Measurements from ENCODE around the gene PPP6R3.

Gene PPP6R3

GRCh38 chr11:68641880-68642279 lies 181.3 kb downstream of the PPP6R3 start:
- in situ Hi-C loops (cut with MboI; ENCODE audit: low sequenced_read_pairs), result loop anchor here (25.0 kb wide), 1 partner anchor 445 kb away; no protein-coding TSS in a partner anchor

GRCh38 chr11:68643585-68643984 lies 183.0 kb downstream of the PPP6R3 start:
- in situ Hi-C loops (cut with MboI; ENCODE audit: low sequenced_read_pairs), result loop anchor here (25.0 kb wide), 1 partner anchor 444 kb away; no protein-coding TSS in a partner anchor

- in situ Hi-C loops (cut with MboI; ENCODE audit: low sequenced_read_pairs), result loop anchor here (25.0 kb wide), 1 partner anchor 440 kb away; no protein-coding TSS in a partner anchor
These were observed 186.3 kb downstream of the PPP6R3 start for GRCh38 chr11:68646832-68647231.

- in situ Hi-C loops (cut with MboI; ENCODE audit: low sequenced_read_pairs), result loop anchor here (25.0 kb wide), 1 partner anchor 437 kb away; no protein-coding TSS in a partner anchor
These were observed 189.5 kb downstream of the PPP6R3 start for GRCh38 chr11:68649851-68650555.

- in situ Hi-C loops (cut with MboI; ENCODE audit: low sequenced_read_pairs), result no loop called here
These were observed 190.2 kb downstream of the PPP6R3 start for GRCh38 chr11:68650801-68651200.

- in situ Hi-C loops (cut with MboI; ENCODE audit: low sequenced_read_pairs), result no loop called here
These were observed 190.8 kb downstream of the PPP6R3 start for GRCh38 chr11:68651208-68651984.

- in situ Hi-C loops (cut with MboI; ENCODE audit: low sequenced_read_pairs), result no loop called here
These were observed 191.6 kb downstream of the PPP6R3 start for GRCh38 chr11:68651985-68652682.

GRCh38 chr11:68652683-68653156 lies 192.2 kb downstream of the PPP6R3 start:
- in situ Hi-C loops (cut with MboI; ENCODE audit: low sequenced_read_pairs), result no loop called here

- in situ Hi-C loops (cut with MboI; ENCODE audit: low sequenced_read_pairs), result no loop called here
These were observed 193.2 kb downstream of the PPP6R3 start for GRCh38 chr11:68653486-68654430.

- in situ Hi-C loops (cut with MboI; ENCODE audit: low sequenced_read_pairs), result no loop called here
These were observed 194.4 kb downstream of the PPP6R3 start for GRCh38 chr11:68654978-68655377.

GRCh38 chr11:68655406-68655805 lies 194.9 kb downstream of the PPP6R3 start:
- in situ Hi-C loops (cut with MboI; ENCODE audit: low sequenced_read_pairs), result no loop called here

GRCh38 chr11:68655806-68656205 lies 195.3 kb downstream of the PPP6R3 start:
- in situ Hi-C loops (cut with MboI; ENCODE audit: low sequenced_read_pairs), result no loop called here

- in situ Hi-C loops (cut with MboI; ENCODE audit: low sequenced_read_pairs), result no loop called here
These were observed 196.6 kb downstream of the PPP6R3 start for GRCh38 chr11:68657021-68657780.

GRCh38 chr11:68658097-68658496 lies 197.5 kb downstream of the PPP6R3 start:
- in situ Hi-C loops (cut with MboI; ENCODE audit: low sequenced_read_pairs), result no loop called here

- in situ Hi-C loops (cut with MboI; ENCODE audit: low sequenced_read_pairs), result no loop called here
These were observed 198.1 kb downstream of the PPP6R3 start for GRCh38 chr11:68658661-68659060.

- in situ Hi-C loops (cut with MboI; ENCODE audit: low sequenced_read_pairs), result no loop called here
These were observed 198.8 kb downstream of the PPP6R3 start for GRCh38 chr11:68659158-68659921.

GRCh38 chr11:68660066-68660810 lies 199.7 kb downstream of the PPP6R3 start:
- in situ Hi-C loops (cut with MboI; ENCODE audit: low sequenced_read_pairs), result no loop called here

- in situ Hi-C loops (cut with MboI; ENCODE audit: low sequenced_read_pairs), result no loop called here
These were observed 200.5 kb downstream of the PPP6R3 start for GRCh38 chr11:68661014-68661413.

Measured in HL-60/S4 treated with phorbol 12-myristate 13-acetate at 8.2 ng/mL for 4 days and 3 days (cell line).